B cell (primary cell): Measurements from ENCODE around the gene KRT6B. TPM values are rescaled to one million over a fixed set of nuclear protein-coding genes. Genes with fewer than 3 reads are reported as not detected.

Source experiments
- ATAC-seq: fragments of 200-7000 bp; cut with Tn5 transposase; one replicate; pipeline ENCODE4 v1.10.0; 2021; ENCODE audit warnings: low read depth, mild to moderate bottlenecking, moderate number of reproducible peaks, moderate library complexity
- CTCF ChIA-PET: fragments of 350-600 bp; sonication (Branson Sonifier 250); formaldehyde crosslinking; loops from one replicate; lab custom pipeline; 2021; ENCODE audit warnings: antibody characterized with exemption, inconsistent platforms; lab: Charles Lee
- POLR2A ChIA-PET: fragments of 350-600 bp; sonication (Branson Sonifier 250); formaldehyde crosslinking; loops from one replicate; lab custom pipeline; 2021; ENCODE audit warnings: antibody characterized with exemption; lab: Charles Lee
- DNase-seq: peaks from one replicate; pipeline ENCODE4 v3.0.0; 2013
- H2AFZ ChIP-seq: 2 replicates; pipeline ENCODE4 v1.6.1; 2012; ENCODE audit warnings: mild to moderate bottlenecking, low read depth, low read length; ENCODE audit not compliant: insufficient read depth, poor library complexity, severe bottlenecking
- H3K27ac ChIP-seq, 2 donors: 1 replicate in 1 of 2; 2 replicates in 1 of 2; pipeline ENCODE4 v1.5.1; 2012 to 2013; ENCODE audit warnings: low read length in 2 of 2, mild to moderate bottlenecking in 2 of 2, moderate library complexity in 1 of 2
- H3K27me3 ChIP-seq, 4 experiments: fragments of 200-600 bp in 1 of 4; sonication (generic) in 1 of 4; replicated peaks in 1 of 4; 1 replicate in 2 of 4; 2 replicates in 2 of 4; pipeline versions ENCODE4 v1.6.1 to v1.7.0; 2013 to 2016; ENCODE audit warnings: low read length in 3 of 4, mild to moderate bottlenecking in 2 of 4, mixed read lengths in 1 of 4, moderate library complexity in 1 of 4; ENCODE audit not compliant: insufficient read depth in 4 of 4, control insufficient read depth in 3 of 4; ENCODE audit errors: control extremely low read depth in 1 of 4
- H3K36me3 ChIP-seq, 2 experiments: replicated peaks in 1 of 2; 1 replicate in 1 of 2; 2 replicates in 1 of 2; pipeline versions ENCODE4 v1.6.1 to v1.7.1; 2013; ENCODE audit warnings: low read length in 1 of 2; ENCODE audit not compliant: insufficient read depth in 2 of 2, control insufficient read depth in 1 of 2; ENCODE audit errors: control extremely low read depth in 1 of 2, extremely low read depth in 1 of 2
- H3K4me1 ChIP-seq, 2 donors: fragments of 200-600 bp in 1 of 2; sonication (generic) in 1 of 2; 1 replicate in 1 of 2; 2 replicates in 1 of 2; pipeline versions ENCODE4 v1.5.1 to v1.6.1; 2013 to 2017; ENCODE audit warnings: low read length in 2 of 2; ENCODE audit not compliant: control insufficient read depth in 2 of 2, insufficient read depth in 2 of 2
- H3K4me2 ChIP-seq: replicated peaks from 2 replicates; pipeline ENCODE3; 2012; ENCODE audit warnings: mild to moderate bottlenecking, low read depth, low read length; ENCODE audit not compliant: poor library complexity, severe bottlenecking
- H3K4me3 ChIP-seq, 5 experiments: fragments of 200-600 bp in 1 of 5; sonication (generic) in 1 of 5; 1 replicate in 3 of 5; 2 replicates in 2 of 5; pipeline versions ENCODE4 v1.5.1 to v1.7.0; 2011 to 2016; ENCODE audit warnings: low read length in 4 of 5, mild to moderate bottlenecking in 4 of 5, low read depth in 2 of 5, control low read depth in 1 of 5, moderate library complexity in 1 of 5; ENCODE audit not compliant: insufficient read depth in 1 of 5; ENCODE audit errors: control extremely low read depth in 1 of 5, extremely low read depth in 1 of 5
- H3K79me2 ChIP-seq: fragments of 200-600 bp; sonication (generic); one replicate; pipeline ENCODE4 v1.6.0; 2016; ENCODE audit warnings: low read length; ENCODE audit not compliant: control insufficient read depth, insufficient read depth
- H3K9ac ChIP-seq: fragments of 200-600 bp; sonication (generic); 2 replicates; pipeline ENCODE4 v1.6.1; 2017; ENCODE audit warnings: mild to moderate bottlenecking, low read length, moderate library complexity
- H3K9me3 ChIP-seq, 3 donors: one replicate each; pipeline versions ENCODE4 v1.6.1 to v1.7.1; 2013; ENCODE audit warnings: low read length in 2 of 3; ENCODE audit not compliant: control insufficient read depth in 2 of 3, insufficient read depth in 1 of 3; ENCODE audit errors: control extremely low read depth in 1 of 3
- H4K20me1 ChIP-seq: 2 replicates; pipeline ENCODE4 v1.6.0; 2012; ENCODE audit warnings: mild to moderate bottlenecking, low read length; ENCODE audit not compliant: insufficient read depth, control insufficient read depth, poor library complexity, severe bottlenecking
- H3K27ac Mint-ChIP-seq: one replicate; pipeline ENCODE4 v1.8.0; 2021; ENCODE audit warnings: mixed read lengths
- H3K27me3 Mint-ChIP-seq: one replicate; pipeline ENCODE4 v1.8.0; 2021; ENCODE audit warnings: mixed read lengths
- H3K4me1 Mint-ChIP-seq: one replicate; pipeline ENCODE4 v1.8.0; 2021; ENCODE audit warnings: mixed read lengths
- H3K4me3 Mint-ChIP-seq: one replicate; pipeline ENCODE4 v1.8.0; 2021; ENCODE audit warnings: mixed read lengths
- H3K9me3 Mint-ChIP-seq: one replicate; pipeline ENCODE4 v1.8.0; 2022; ENCODE audit warnings: mixed read lengths; ENCODE audit not compliant: insufficient read depth
- EZH2 ChIP-seq: IDR thresholded peaks from 2 replicates; pipeline ENCODE4 v1.6.1; 2012; ENCODE audit warnings: borderline replicate concordance, low read depth, mild to moderate bottlenecking, moderate library complexity, low read length; ENCODE audit not compliant: insufficient read depth, poor library complexity, severe bottlenecking
- WGBS: methylation state at CpG from one replicate; pipeline ENCODE4 v1.1.5; 2013; ENCODE audit warnings: missing lambda C conversion rate; ENCODE audit not compliant: insufficient coverage; 5-methylcytosine and 5-hydroxymethylcytosine counted together
- intact Hi-C: fragments of 100-400 bp; cut with micrococcal nuclease; formaldehyde crosslinking; loops from one replicate; pipeline ENCODE4 v1.10.0; 2022
- polyA plus RNA-seq: library from polyadenylated mRNA; depleted of rRNA; stranded (reverse); fragments of >200 nt; gene quantifications from 2 replicates; pipeline ENCODE4 v1.2.3, GENCODE V29; 2012
- total RNA-seq, 2 donors: library from RNA; stranded (reverse); fragments of 120-200 nt in 1 of 2; gene quantifications; 1 replicate in 1 of 2; 2 replicates in 1 of 2; pipeline versions ENCODE4 v1.2.3 to v1.2.4, GENCODE V29; 2013 to 2022
- TF ChIP-seq, protein P1 (sequence below): fragments of 200-600 bp; IDR thresholded peaks from one replicate; pipeline ENCODE4 v1.8.0; 2022; ENCODE audit warnings: antibody characterized with exemption, mild to moderate bottlenecking

The KRT6B gene
- total and polyA plus RNA-seq, 2 donors (not counting 1 experiment from before 2014, with no cell fraction given): not detected

GRCh38 chr12:52499806-52500560 is 48.0 kb upstream of the KRT6B start:
- POLR2A ChIA-PET: no interaction called here
- intact Hi-C loops: no loop called here
- H3K36me3 ChIP-seq: no peaks in the 10 kb centered on the region
- no peak for TF ChIP-seq EZH2
- TF ChIP-seq, protein P1, sequence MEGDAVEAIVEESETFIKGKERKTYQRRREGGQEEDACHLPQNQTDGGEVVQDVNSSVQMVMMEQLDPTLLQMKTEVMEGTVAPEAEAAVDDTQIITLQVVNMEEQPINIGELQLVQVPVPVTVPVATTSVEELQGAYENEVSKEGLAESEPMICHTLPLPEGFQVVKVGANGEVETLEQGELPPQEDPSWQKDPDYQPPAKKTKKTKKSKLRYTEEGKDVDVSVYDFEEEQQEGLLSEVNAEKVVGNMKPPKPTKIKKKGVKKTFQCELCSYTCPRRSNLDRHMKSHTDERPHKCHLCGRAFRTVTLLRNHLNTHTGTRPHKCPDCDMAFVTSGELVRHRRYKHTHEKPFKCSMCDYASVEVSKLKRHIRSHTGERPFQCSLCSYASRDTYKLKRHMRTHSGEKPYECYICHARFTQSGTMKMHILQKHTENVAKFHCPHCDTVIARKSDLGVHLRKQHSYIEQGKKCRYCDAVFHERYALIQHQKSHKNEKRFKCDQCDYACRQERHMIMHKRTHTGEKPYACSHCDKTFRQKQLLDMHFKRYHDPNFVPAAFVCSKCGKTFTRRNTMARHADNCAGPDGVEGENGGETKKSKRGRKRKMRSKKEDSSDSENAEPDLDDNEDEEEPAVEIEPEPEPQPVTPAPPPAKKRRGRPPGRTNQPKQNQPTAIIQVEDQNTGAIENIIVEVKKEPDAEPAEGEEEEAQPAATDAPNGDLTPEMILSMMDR: no peak
- no peaks in the 10 kb centered on the region for H3K4me1 ChIP-seq
- H3K27ac ChIP-seq: no peak overlapping the region
- no peak overlapping the region for H2AFZ ChIP-seq
- H3K27me3 ChIP-seq: peaks cover 0 to 5% (median 0%) of the 10 kb centered on the region in 4 experiments
- no peak overlapping the region for H3K4me3 ChIP-seq
- no peak for ATAC-seq
- Mint-ChIP-seq H3K27me3 (peaks cover 17% of the 10 kb centered on the region), H3K4me3 (no peak overlapping the region), H3K9me3 (no peaks in the 10 kb centered on the region), H3K27ac (no peak overlapping the region), H3K4me1 (no peaks in the 10 kb centered on the region)
- 88% methylated on average over 3 of the region's 5 CpGs for WGBS
- no peak overlapping the region for H3K4me2 ChIP-seq
- no peak for DNase-seq
- CTCF ChIA-PET: interaction anchor here (1.2 kb wide), 1 partner anchor 20 kb away, joined by 3 read pairs; no protein-coding TSS in a partner anchor
- H3K9me3 ChIP-seq: peaks cover 0 to 3% (median 0%) of the 10 kb centered on the region in 3 donors
- no peak overlapping the region for H3K9ac ChIP-seq
- H4K20me1 ChIP-seq: no peaks in the 10 kb centered on the region
- H3K79me2 ChIP-seq: no peaks in the 10 kb centered on the region

GRCh38 chr12:52498946-52499345 is 47.0 kb upstream of the KRT6B start:
- Histone ChIP-seq H3K27ac (no peak overlapping the region), H3K4me2 (no peak overlapping the region), H2AFZ (no peak overlapping the region), H3K79me2 (no peaks in the 10 kb centered on the region), H3K9me3 (peaks cover 0 to 3% (median 0%) of the 10 kb centered on the region in 3 donors), H3K4me1 (no peaks in the 10 kb centered on the region), H3K4me3 (no peak overlapping the region), H4K20me1 (no peaks in the 10 kb centered on the region), H3K27me3 (peaks cover 0 to 5% (median 0%) of the 10 kb centered on the region in 4 experiments), H3K36me3 (no peaks in the 10 kb centered on the region), H3K9ac (no peak overlapping the region)
- ATAC-seq (no peak), DNase-seq (no peak)
- Mint-ChIP-seq H3K9me3 (no peaks in the 10 kb centered on the region), H3K27ac (no peak overlapping the region), H3K4me3 (no peak overlapping the region), H3K4me1 (no peaks in the 10 kb centered on the region), H3K27me3 (peaks cover 22% of the 10 kb centered on the region)
- ChIA-PET CTCF (no interaction called here), POLR2A (no interaction called here)
- intact Hi-C loops: no loop called here
- no peak for TF ChIP-seq EZH2
- TF ChIP-seq, protein P1: no peak
- no CpG with 5 or more reads among the region's 1 CpG for WGBS
